Lower leg skin (tissue), 4 donors: ENCODE results near the gene PHTF1. TPM values are rescaled to one million over a fixed set of nuclear protein-coding genes. Genes with fewer than 3 reads are reported as not detected.

ENCODE experiments used
- DNase-seq, 2 donors: peaks; one replicate each; pipeline ENCODE4 v3.0.0-alpha.2; 2019; ENCODE audit warnings: low spot score in 2 of 2
- H3K4me3 ChIP-seq: fragments of 200-600 bp; sonication (generic); 2 replicates; pipeline ENCODE4 v1.5.1; 2017; ENCODE audit warnings: mild to moderate bottlenecking, low read depth; ENCODE audit not compliant: poor library complexity, severe bottlenecking
- POLR2A ChIP-seq, 2 donors: fragments of 450-650 bp; IDR thresholded peaks; one replicate each; pipeline ENCODE4 v1.6.1; 2016 to 2017; ENCODE audit warnings: antibody characterized with exemption in 2 of 2, mild to moderate bottlenecking in 1 of 2, moderate library complexity in 1 of 2
- WGBS, 2 donors: methylation state at CpG; one replicate each; pipeline ENCODE4 v1.1.5; 2018; 5-methylcytosine and 5-hydroxymethylcytosine counted together
- intact Hi-C: fragments of 100-400 bp; cut with DNase I; formaldehyde crosslinking; loops from one replicate; pipeline ENCODE4 v1.15.0; 2023; ENCODE audit warnings: low total_unique reads
- total RNA-seq, 4 donors: library from RNA; depleted of rRNA; stranded (reverse); fragments of >200 nt; gene quantifications; one replicate each; pipeline ENCODE4 v1.1.0, GENCODE V29; 2016
- TF ChIP-seq, protein P1 (sequence below), 3 donors: fragments of 450-650 bp; IDR thresholded peaks; one replicate each; pipeline ENCODE4 v1.5.1; 2016; ENCODE audit warnings: antibody characterized with exemption in 3 of 3, mild to moderate bottlenecking in 3 of 3, moderate library complexity in 2 of 3

PHTF1 gene
- total RNA-seq, result 1 to 10 TPM in 3 of 4 donors, under 1 TPM in 1; 0.65 to 4.8 (median 2.0) TPM

DNA sequence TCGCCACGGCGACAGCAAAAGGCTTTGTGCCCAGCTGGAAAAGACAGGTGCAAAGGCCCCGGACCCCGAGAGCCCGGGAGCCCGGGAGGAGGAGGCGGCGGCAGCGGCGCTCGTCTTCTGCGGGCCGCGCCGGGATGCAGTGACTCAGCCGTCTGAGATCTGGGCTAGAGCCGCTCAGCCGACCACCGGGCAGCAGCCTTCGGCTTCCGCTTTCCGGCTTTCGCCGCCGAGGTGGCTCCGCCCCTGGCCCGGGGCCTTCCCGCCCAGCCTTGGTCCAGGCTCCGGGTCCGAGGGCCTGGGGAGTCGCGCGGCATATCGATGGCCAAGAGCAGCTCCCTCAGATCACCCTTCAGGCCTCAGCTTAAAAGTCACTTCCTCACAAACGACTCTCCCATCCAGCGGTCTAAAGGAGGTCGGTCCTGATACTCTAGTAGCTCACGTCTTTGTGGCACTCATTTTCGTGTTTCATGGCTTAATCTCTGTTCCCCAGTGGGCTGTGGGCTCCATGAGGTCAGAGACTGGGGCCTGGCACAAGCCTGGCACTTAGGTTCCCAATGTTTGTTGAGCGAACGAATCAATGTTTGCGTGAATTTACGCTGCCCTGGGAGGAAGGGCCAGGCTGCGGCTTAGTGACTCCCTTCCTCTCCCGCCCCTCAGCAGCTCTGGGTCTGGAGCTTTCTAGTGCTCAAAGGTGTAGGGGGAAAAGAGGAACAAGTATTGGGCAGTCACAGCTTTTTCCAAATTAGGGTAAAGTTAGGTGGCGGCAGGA lies at the start of gene PHTF1:
Gene PHTF1, minus strand, starts transcription at position 154 of the 769 bp plus-strand sequence. CDS start 783 bp downstream, outside the sequence.
- intact Hi-C loops, result no loop called here
- H3K4me3 ChIP-seq, result peak within 1 kb of the TSS; percentile 91
- peak; percentile 58 to 94 for DNase-seq
- TF ChIP-seq, protein P1, sequence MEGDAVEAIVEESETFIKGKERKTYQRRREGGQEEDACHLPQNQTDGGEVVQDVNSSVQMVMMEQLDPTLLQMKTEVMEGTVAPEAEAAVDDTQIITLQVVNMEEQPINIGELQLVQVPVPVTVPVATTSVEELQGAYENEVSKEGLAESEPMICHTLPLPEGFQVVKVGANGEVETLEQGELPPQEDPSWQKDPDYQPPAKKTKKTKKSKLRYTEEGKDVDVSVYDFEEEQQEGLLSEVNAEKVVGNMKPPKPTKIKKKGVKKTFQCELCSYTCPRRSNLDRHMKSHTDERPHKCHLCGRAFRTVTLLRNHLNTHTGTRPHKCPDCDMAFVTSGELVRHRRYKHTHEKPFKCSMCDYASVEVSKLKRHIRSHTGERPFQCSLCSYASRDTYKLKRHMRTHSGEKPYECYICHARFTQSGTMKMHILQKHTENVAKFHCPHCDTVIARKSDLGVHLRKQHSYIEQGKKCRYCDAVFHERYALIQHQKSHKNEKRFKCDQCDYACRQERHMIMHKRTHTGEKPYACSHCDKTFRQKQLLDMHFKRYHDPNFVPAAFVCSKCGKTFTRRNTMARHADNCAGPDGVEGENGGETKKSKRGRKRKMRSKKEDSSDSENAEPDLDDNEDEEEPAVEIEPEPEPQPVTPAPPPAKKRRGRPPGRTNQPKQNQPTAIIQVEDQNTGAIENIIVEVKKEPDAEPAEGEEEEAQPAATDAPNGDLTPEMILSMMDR (IDR thresholded peaks at IDR 0.05), result no peak
- no peak for TF ChIP-seq POLR2A (IDR thresholded peaks at IDR 0.05)
- WGBS, 2 donors, result 1 to 3% methylated on average over 26 to 46 of the region's 47 CpGs

DNA sequence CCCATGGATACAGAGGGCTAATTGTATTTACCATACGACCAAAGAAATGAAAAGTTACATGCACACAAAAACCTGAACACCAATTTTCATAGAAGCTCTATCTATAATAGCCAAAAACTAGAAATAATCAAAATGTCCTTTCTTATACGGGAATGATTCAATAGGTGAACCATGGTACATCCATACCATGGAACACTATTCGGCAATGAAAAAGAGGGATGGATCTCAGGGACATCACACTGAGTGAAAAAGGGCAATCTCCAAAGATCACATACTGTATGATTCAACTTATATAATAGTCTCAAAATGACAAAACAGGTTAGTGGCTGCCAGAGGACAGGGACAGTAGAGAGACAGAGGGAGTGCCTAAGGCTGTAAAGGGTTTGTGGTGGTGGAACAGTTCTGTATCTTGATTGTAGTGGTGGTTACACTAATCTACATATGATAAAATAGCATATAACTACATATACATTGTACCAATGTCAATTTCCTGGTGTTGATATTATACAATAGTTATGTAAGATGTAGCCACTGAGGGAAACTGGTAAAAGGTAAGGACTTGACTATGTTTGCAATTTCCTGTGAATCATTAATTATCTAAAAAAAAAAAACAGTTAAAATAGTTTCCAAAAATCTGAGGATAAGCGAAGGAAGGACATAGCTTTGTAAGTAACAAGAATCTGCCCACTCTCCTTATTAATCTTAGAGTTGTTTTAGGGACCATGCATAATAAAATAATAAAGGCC lies 49.3 kb upstream of the PHTF1 start:
- intact Hi-C loops, result no loop called here
- DNase-seq, result no peak
- no peak overlapping the region for H3K4me3 ChIP-seq
- 88 to 94% methylated on average over 4 of the region's 4 CpGs for WGBS, 2 donors
- TF ChIP-seq, protein P1 (IDR thresholded peaks at IDR 0.05), result no peak
- no peak for TF ChIP-seq POLR2A (IDR thresholded peaks at IDR 0.05)

GRCh38 chr1:113805639-113806038 lies 46.4 kb upstream of the PHTF1 start:
- 82 to 84% methylated on average over 4 of the region's 4 CpGs for WGBS, 2 donors
- intact Hi-C loops, result no loop called here
- TF ChIP-seq, protein P1 (IDR thresholded peaks at IDR 0.05), result no peak
- TF ChIP-seq POLR2A (IDR thresholded peaks at IDR 0.05), result no peak

GRCh38 chr1:113805256-113805531 lies 45.9 kb upstream of the PHTF1 start:
- WGBS, 2 donors, result 94 to 98% methylated on average over 6 of the region's 6 CpGs
- TF ChIP-seq, protein P1 (IDR thresholded peaks at IDR 0.05), result no peak
- TF ChIP-seq POLR2A (IDR thresholded peaks at IDR 0.05), result no peak
- no peak for DNase-seq
- no peak overlapping the region for H3K4me3 ChIP-seq
- intact Hi-C loops, result no loop called here

More at GRCh38 chr1:113805639-113806038, 46.4 kb upstream of the PHTF1 start:
- no peak for DNase-seq
- H3K4me3 ChIP-seq, result no peak overlapping the region

DNA sequence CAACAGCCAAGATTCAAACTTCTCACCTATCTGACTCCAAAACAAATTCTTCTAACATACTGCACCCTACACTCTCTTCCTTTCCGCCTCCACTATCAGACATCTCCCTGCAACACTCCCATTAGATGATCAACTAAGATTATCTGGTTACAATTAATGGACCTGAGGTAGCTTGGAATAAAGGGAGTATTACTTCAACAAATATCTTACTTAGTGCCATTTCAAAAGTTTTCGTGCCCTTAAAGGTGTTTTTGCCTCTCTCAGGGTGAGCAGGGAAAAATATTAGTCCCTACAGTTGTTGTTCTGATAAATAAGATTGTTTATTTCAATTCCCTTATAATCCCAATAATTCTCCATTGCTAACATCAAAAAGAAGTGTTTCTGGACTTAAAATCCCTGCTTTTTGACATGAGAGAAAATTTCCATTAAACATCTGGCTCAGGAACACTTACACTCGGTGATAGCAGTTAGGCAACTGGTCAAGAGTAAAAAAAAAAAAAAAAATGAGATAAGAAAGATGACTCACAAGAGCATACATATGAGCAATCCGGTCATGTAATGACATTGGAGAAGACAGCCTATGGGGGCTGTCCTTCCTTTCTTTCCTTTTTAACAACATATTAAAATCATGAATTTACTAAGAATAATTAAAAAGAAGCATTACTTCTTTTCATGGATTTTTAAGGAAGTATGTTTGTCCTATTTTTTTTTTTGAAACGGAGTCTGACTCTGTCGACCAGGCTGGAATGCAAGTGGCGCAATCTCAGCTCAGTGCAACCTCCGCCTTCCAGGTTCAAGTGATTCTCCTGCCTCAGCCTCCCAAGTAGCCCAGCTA lies 45.4 kb upstream of the PHTF1 start:
- WGBS, 2 donors, result 68 to 71% methylated on average over 8 of the region's 8 CpGs
- TF ChIP-seq POLR2A (IDR thresholded peaks at IDR 0.05), result no peak
- TF ChIP-seq, protein P1 (IDR thresholded peaks at IDR 0.05), result no peak
- H3K4me3 ChIP-seq, result no peak overlapping the region
- intact Hi-C loops, result no loop called here
- no peak for DNase-seq
